HepG2 (cell line): ENCODE data around the gene OVCH2.

Source experiments
- POLR2A ChIP-seq, 2 experiments: IDR thresholded peaks; 2 replicates each; pipeline ENCODE4 v1.6.1; 2011; ENCODE audit warnings: low read depth in 2 of 2, low read length in 2 of 2, mild to moderate bottlenecking in 1 of 2, moderate library complexity in 1 of 2; ENCODE audit not compliant: insufficient read depth in 1 of 2
- RXRA ChIP-seq: sonication (generic); formaldehyde crosslinking; IDR thresholded peaks from 2 replicates; pipeline ENCODE4 v1.5.1; 2020; ENCODE audit warnings: missing genetic modification reagents
- TF ChIP-seq, protein P1 (sequence below): sonication (generic); formaldehyde crosslinking; IDR thresholded peaks from 2 replicates; pipeline ENCODE4 v1.8.0; 2022; ENCODE audit warnings: low read depth, missing genetic modification reagents

- TF ChIP-seq RXRA (CRISPR knock-in tag) (no peak), POLR2A (IDR thresholded peaks at IDR 0.05; ENCODE audit: insufficient read depth in 1 of 2, low read depth in 2 of 2, low read length in 2 of 2) (no peak)
- TF ChIP-seq, protein P1, sequence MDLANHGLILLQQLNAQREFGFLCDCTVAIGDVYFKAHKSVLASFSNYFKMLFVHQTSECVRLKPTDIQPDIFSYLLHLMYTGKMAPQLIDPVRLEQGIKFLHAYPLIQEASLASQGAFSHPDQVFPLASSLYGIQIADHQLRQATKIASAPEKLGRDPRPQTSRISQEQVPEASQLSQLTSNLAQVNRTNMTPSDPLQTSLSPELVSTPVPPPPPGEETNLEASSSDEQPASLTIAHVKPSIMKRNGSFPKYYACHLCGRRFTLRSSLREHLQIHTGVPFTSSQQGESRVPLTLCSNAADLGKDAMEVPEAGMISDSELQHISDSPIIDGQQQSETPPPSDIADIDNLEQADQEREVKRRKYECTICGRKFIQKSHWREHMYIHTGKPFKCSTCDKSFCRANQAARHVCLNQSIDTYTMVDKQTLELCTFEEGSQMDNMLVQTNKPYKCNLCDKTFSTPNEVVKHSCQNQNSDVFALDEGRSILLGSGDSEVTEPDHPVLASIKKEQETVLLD (CRISPR knock-in tag): no peak
Observed at GRCh38 chr11:7749456-7749855, 43.2 kb upstream of the OVCH2 start.
